ENCODE measurements around the gene FLRT1. TPM values are rescaled to one million over a fixed set of nuclear protein-coding genes. Genes with fewer than 3 reads are reported as not detected.
A peak's percentile ranks its signal among the peaks of the same experiment; 100 is the strongest.

Gene FLRT1
- total and polyA plus RNA-seq, 2 of the 13 experiments (the other 11 are each of a cell fraction or from before 2014, with no cell fraction given), result 0.02 to 0.08 TPM

DNA sequence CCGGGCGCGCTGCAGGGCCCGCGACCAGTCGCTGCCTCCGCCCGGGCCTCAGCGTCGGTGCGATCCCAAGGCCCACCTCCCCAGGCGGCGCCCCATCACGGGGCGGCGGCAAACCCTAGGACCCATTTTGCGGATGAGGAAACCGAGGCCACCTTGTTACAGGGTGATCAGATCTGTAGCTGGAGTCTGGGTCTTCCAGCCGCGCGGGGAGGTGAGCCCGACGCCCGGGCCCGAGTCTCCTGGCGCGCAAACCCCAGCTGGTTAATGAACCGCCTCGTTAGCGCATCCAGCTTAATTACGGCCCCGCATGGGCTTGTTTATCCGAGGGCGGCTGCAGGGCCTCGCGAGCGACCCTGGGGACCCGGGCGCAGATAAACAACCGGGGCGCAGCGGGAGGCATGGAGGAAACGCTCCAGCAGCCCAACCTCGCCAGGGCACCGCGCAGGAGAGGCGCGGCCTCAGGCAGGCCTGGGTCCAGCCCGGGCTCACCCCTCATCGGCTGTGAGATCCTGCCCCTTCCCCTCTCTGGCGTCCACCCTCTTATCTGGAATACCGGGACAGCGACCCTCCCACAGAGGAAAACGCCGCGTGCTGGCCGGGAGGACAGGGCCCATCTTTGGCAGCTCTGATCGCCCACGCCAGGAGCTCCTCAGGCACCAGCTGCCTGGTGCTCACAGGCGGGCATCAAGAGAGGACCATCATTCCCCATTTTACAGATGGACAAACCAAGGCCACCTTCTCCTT, 34.8 kb upstream of the FLRT1 start:
- ChIA-PET POLR2A (no interaction called here), CTCF (ENCODE audit: low intra/inter-chr PET ratio, low total read pairs) (no interaction called here)
- no peak overlapping the region for H3K4me2 ChIP-seq (ENCODE audit: low read depth, low read length)
- H3K4me3 ChIP-seq (replicated peaks in 1 of 3; ENCODE audit: insufficient read depth in 1 of 3, low read depth in 2 of 3, low read length in 3 of 3), result no peak overlapping the region
- H3K9ac ChIP-seq (ENCODE audit: insufficient read depth, low read depth, low read length), result no peak overlapping the region
- H2AFZ ChIP-seq (ENCODE audit: low read length), result no peak overlapping the region
- H3K27ac ChIP-seq (ENCODE audit: extremely low read length, insufficient read depth, low read length), result no peak overlapping the region
- H3K27me3 ChIP-seq (ENCODE audit: control insufficient read depth in 1 of 2, insufficient read depth in 2 of 2, low read length in 2 of 2), result no peaks in the 10 kb centered on the region
- no TSS peak for BruUV-seq (replicated peaks)
- in situ Hi-C loops (cut with HindIII; ENCODE audit: extremely low pct_ligation_motif_present, low pct_unique_long_range_greater_than_20kb), result no loop called here
- TF ChIP-seq ZNF629 (CRISPR knock-in tag; conservative IDR thresholded peaks at IDR 0.05) (peak; percentile 77), AGO2 (optimal IDR thresholded peaks at IDR 0.05; ENCODE audit: low read depth, low read length) (peak; percentile 92), ZSCAN20 (CRISPR knock-in tag; IDR thresholded peaks at IDR 0.05; ENCODE audit: borderline replicate concordance) (no peak), POLR2G (IDR thresholded peaks at IDR 0.05; ENCODE audit: low read depth, low read length) (0 out of 2 replicates have a peak, but pooled peaks have one; percentile 31)
- TF ChIP-seq, protein P1, sequence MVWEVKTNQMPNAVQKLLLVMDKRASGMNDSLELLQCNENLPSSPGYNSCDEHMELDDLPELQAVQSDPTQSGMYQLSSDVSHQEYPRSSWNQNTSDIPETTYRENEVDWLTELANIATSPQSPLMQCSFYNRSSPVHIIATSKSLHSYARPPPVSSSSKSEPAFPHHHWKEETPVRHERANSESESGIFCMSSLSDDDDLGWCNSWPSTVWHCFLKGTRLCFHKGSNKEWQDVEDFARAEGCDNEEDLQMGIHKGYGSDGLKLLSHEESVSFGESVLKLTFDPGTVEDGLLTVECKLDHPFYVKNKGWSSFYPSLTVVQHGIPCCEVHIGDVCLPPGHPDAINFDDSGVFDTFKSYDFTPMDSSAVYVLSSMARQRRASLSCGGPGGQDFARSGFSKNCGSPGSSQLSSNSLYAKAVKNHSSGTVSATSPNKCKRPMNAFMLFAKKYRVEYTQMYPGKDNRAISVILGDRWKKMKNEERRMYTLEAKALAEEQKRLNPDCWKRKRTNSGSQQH (CRISPR knock-in tag; IDR thresholded peaks at IDR 0.05; ENCODE audit: low read depth), result no peak
- intact Hi-C loops (cut with micrococcal nuclease; ENCODE audit: unreplicated experiment), result no loop called here
- FAIRE-seq (no peak), DNase-seq (ENCODE audit: low spot score) (no peak), ATAC-seq (no peak)
- H3K9me3 ChIP-seq (ENCODE audit: low read length), result no peaks in the 10 kb centered on the region
- WGBS (ENCODE audit: low lambda C conversion rate), result 98% methylated on average over 44 of the region's 60 CpGs
- no peaks in the 10 kb centered on the region for H3K4me1 ChIP-seq (ENCODE audit: insufficient read depth, low read length)
- H3K79me2 ChIP-seq (ENCODE audit: insufficient read depth, low read length), result no peaks in the 10 kb centered on the region
- H3K36me3 ChIP-seq (replicated peaks in 1 of 2; ENCODE audit: control insufficient read depth in 1 of 2, insufficient read depth in 2 of 2, low read length in 2 of 2), result peaks cover 8 to 20% of the 10 kb centered on the region in 2 experiments; a peak in 4 of 5 replicates
- H4K20me1 ChIP-seq (ENCODE audit: insufficient read depth, low read length), result no peaks in the 10 kb centered on the region
